ENCODE measurements around the gene MCAM.

MCAM gene

GRCh38 chr11:119316729-119317591, at the start of gene MCAM:
MCAM (minus strand) TSS chr11:119317130; CDS start chr11:119317101, 29 bp downstream.
- CTCF ChIA-PET = interaction anchor here (0.6 to 6.1 kb wide), 12 partner anchors 8 to 158 kb away, joined by 3 to 41 read pairs (median 3); partner anchors contain the start of gene CBL
- H3K4me3 ChIP-seq (ENCODE audit: low read depth, low read length) = peak within 1 kb of the TSS; percentile 73
- no peak for DNase-seq (ENCODE audit: low read depth, low spot score)
- no peak for TF ChIP-seq CTCF (IDR thresholded peaks at IDR 0.05; ENCODE audit: insufficient read depth, low read length, missing control alignments)
- POLR2A ChIA-PET = interaction anchor here (0.5 to 1.1 kb wide), 4 partner anchors 8 to 210 kb away, joined by 3 to 6 read pairs (median 3); partner anchors contain the start of gene C2CD2L

- DNase-seq (ENCODE audit: low read depth, low spot score) = no peak
- TF ChIP-seq CTCF (IDR thresholded peaks at IDR 0.05; ENCODE audit: insufficient read depth, low read length, missing control alignments) = no peak
- ChIA-PET CTCF (interaction anchor here (1.0 to 20.8 kb wide), 11 partner anchors 8 to 115 kb away, joined by 3 to 358 read pairs (median 7); partner anchors contain the start of genes C1QTNF5, MFRP and USP2), POLR2A (interaction anchor here (0.7 to 1.0 kb wide), 4 partner anchors 9 to 105 kb away, joined by 3 to 4 read pairs (median 4); no protein-coding TSS in a partner anchor)
- no peak overlapping the region for H3K4me3 ChIP-seq (ENCODE audit: low read depth, low read length)
Measured at GRCh38 chr11:119365071-119365591, 48.2 kb upstream of the MCAM start.

GRCh38 chr11:119363851-119364590, 47.1 kb upstream of the MCAM start:
- DNase-seq (ENCODE audit: low read depth, low spot score) = no peak
- H3K4me3 ChIP-seq (ENCODE audit: low read depth, low read length) = peak overlapping the region; percentile 50
- ChIA-PET CTCF (interaction anchor here (0.6 to 20.8 kb wide), 17 partner anchors 7 to 170 kb away, joined by 3 to 358 read pairs (median 7); partner anchors contain the start of genes C1QTNF5, MFRP and USP2), POLR2A (no interaction called here)
- TF ChIP-seq CTCF (IDR thresholded peaks at IDR 0.05; ENCODE audit: insufficient read depth, low read length, missing control alignments) = no peak

GRCh38 chr11:119363081-119363850, 46.3 kb upstream of the MCAM start:
- H3K4me3 ChIP-seq (ENCODE audit: low read depth, low read length) = no peak overlapping the region; the same call in 1 of the 2 replicates
- no peak for TF ChIP-seq CTCF (IDR thresholded peaks at IDR 0.05; ENCODE audit: insufficient read depth, low read length, missing control alignments)
- CTCF ChIA-PET = interaction anchor here (0.9 to 8.7 kb wide), 10 partner anchors 6 to 171 kb away, joined by 3 to 141 read pairs (median 12); partner anchors contain the start of genes C1QTNF5 and USP2
- no peak for DNase-seq (ENCODE audit: low read depth, low spot score)
- POLR2A ChIA-PET = interaction anchor here (0.5 kb wide), 1 partner anchor 9 kb away, joined by 3 read pairs; no protein-coding TSS in a partner anchor

- no peak for TF ChIP-seq CTCF (IDR thresholded peaks at IDR 0.05; ENCODE audit: insufficient read depth, low read length, missing control alignments)
- no peak for DNase-seq (ENCODE audit: low read depth, low spot score)
- ChIA-PET CTCF (interaction anchor here (1.0 to 4.0 kb wide), 10 partner anchors 10 to 118 kb away, joined by 3 to 86 read pairs (median 10); partner anchors contain the start of genes C1QTNF5 and USP2), POLR2A (interaction anchor here (0.5 kb wide), 1 partner anchor 9 kb away, joined by 3 read pairs; no protein-coding TSS in a partner anchor)
- H3K4me3 ChIP-seq (ENCODE audit: low read depth, low read length) = no peak overlapping the region
Measured at GRCh38 chr11:119362741-119363080, 45.8 kb upstream of the MCAM start.

All from AG04449 (cell line).